ENCODE data around the gene CABP1. TPM values are rescaled to one million over a fixed set of nuclear protein-coding genes. Genes with fewer than 3 reads are reported as not detected.

CABP1 gene
- total and polyA plus RNA-seq, 9 of the 15 experiments (the other 6 are each of a cell fraction or from before 2014, with no cell fraction given), result not detected

DNA sequence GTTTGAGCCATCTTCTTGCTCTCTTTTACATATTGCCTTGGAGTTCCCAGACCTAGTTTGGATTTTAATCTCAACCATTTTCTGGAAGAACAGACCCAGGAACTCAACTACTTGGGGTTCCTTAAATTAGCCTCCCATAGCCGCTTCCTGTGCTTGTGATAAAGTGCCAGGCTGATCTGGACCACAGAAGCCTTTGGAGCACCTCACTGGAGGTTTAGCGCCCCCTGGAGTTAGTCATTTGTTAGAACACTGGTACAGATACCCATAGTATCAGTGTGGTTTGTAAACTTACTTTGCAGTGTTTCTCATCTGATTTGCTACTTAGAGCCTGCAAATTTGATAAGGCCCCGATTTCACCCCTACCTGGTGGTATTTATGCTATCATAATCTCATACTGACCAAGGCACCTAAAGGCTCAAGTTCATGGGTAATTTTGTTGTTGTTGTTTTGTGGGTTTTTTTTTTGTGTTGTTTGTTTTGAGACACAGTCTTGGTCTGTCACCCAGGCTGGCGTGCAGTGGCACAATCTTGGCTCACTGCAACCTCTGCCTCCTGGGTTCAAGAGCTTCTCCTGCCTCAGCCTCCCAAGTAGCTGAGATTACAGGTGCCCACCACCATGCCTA, 73.5 kb downstream of the CABP1 start (continued):
- TF ChIP-seq ZNF146 (CRISPR knock-in tag; IDR thresholded peaks at IDR 0.05; ENCODE audit: unreplicated experiment) (no peak), SREBF1 (IDR thresholded peaks at IDR 0.05; ENCODE audit: borderline replicate concordance, low read depth, low read length) (no peak), MYNN (IDR thresholded peaks at IDR 0.05) (no peak), MYNN (CRISPR knock-in tag; IDR thresholded peaks at IDR 0.05) (no peak), ZFPM2 (CRISPR knock-in tag; IDR thresholded peaks at IDR 0.05) (no peak), TAF9B (IDR thresholded peaks at IDR 0.05; ENCODE audit: partially characterized antibody) (no peak), ZNF253 (CRISPR knock-in tag; conservative IDR thresholded peaks at IDR 0.05) (no peak), TCF7L2 (IDR thresholded peaks at IDR 0.05; ENCODE audit: low read depth, low read length) (no peak), KLF16 (IDR thresholded peaks at IDR 0.05) (peak; percentile 37; the same call in 1 of the 2 replicates), GABPA (tag; conservative IDR thresholded peaks at IDR 0.05; ENCODE audit: low read depth) (peak; percentile 59), RFX5 (IDR thresholded peaks at IDR 0.05; ENCODE audit: low read depth, low read length) (no peak)
- TF ChIP-seq, protein P1, sequence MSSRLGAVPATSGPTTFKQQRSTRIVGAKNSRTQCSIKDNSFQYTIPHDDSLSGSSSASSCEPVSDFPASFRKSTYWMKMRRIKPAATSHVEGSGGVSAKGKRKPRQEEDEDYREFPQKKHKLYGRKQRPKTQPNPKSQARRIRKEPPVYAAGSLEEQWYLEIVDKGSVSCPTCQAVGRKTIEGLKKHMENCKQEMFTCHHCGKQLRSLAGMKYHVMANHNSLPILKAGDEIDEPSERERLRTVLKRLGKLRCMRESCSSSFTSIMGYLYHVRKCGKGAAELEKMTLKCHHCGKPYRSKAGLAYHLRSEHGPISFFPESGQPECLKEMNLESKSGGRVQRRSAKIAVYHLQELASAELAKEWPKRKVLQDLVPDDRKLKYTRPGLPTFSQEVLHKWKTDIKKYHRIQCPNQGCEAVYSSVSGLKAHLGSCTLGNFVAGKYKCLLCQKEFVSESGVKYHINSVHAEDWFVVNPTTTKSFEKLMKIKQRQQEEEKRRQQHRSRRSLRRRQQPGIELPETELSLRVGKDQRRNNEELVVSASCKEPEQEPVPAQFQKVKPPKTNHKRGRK (tag; IDR thresholded peaks at IDR 0.05), result no peak
- TF ChIP-seq, protein P2, sequence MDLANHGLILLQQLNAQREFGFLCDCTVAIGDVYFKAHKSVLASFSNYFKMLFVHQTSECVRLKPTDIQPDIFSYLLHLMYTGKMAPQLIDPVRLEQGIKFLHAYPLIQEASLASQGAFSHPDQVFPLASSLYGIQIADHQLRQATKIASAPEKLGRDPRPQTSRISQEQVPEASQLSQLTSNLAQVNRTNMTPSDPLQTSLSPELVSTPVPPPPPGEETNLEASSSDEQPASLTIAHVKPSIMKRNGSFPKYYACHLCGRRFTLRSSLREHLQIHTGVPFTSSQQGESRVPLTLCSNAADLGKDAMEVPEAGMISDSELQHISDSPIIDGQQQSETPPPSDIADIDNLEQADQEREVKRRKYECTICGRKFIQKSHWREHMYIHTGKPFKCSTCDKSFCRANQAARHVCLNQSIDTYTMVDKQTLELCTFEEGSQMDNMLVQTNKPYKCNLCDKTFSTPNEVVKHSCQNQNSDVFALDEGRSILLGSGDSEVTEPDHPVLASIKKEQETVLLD (IDR thresholded peaks at IDR 0.05), result no peak
- TF ChIP-seq, protein P3, sequence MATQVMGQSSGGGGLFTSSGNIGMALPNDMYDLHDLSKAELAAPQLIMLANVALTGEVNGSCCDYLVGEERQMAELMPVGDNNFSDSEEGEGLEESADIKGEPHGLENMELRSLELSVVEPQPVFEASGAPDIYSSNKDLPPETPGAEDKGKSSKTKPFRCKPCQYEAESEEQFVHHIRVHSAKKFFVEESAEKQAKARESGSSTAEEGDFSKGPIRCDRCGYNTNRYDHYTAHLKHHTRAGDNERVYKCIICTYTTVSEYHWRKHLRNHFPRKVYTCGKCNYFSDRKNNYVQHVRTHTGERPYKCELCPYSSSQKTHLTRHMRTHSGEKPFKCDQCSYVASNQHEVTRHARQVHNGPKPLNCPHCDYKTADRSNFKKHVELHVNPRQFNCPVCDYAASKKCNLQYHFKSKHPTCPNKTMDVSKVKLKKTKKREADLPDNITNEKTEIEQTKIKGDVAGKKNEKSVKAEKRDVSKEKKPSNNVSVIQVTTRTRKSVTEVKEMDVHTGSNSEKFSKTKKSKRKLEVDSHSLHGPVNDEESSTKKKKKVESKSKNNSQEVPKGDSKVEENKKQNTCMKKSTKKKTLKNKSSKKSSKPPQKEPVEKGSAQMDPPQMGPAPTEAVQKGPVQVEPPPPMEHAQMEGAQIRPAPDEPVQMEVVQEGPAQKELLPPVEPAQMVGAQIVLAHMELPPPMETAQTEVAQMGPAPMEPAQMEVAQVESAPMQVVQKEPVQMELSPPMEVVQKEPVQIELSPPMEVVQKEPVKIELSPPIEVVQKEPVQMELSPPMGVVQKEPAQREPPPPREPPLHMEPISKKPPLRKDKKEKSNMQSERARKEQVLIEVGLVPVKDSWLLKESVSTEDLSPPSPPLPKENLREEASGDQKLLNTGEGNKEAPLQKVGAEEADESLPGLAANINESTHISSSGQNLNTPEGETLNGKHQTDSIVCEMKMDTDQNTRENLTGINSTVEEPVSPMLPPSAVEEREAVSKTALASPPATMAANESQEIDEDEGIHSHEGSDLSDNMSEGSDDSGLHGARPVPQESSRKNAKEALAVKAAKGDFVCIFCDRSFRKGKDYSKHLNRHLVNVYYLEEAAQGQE (IDR thresholded peaks at IDR 0.05; ENCODE audit: borderline replicate concordance), result peak; percentile 74; the same call in 1 of the 2 replicates
- TF ChIP-seq, protein P3 (CRISPR knock-in tag; IDR thresholded peaks at IDR 0.05; ENCODE audit: low read depth), result no peak
- TF ChIP-seq, protein P4, sequence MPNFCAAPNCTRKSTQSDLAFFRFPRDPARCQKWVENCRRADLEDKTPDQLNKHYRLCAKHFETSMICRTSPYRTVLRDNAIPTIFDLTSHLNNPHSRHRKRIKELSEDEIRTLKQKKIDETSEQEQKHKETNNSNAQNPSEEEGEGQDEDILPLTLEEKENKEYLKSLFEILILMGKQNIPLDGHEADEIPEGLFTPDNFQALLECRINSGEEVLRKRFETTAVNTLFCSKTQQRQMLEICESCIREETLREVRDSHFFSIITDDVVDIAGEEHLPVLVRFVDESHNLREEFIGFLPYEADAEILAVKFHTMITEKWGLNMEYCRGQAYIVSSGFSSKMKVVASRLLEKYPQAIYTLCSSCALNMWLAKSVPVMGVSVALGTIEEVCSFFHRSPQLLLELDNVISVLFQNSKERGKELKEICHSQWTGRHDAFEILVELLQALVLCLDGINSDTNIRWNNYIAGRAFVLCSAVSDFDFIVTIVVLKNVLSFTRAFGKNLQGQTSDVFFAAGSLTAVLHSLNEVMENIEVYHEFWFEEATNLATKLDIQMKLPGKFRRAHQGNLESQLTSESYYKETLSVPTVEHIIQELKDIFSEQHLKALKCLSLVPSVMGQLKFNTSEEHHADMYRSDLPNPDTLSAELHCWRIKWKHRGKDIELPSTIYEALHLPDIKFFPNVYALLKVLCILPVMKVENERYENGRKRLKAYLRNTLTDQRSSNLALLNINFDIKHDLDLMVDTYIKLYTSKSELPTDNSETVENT (CRISPR knock-in tag; IDR thresholded peaks at IDR 0.05), result no peak
